HG03175 (cell line): ENCODE data around the gene PLPP2.
"Not testable (repeated sequence)": the region's sequence is repeated elsewhere in the genome, so short reads cannot be mapped to it uniquely, and the experiment has no call there.

Source experiments
- ATAC-seq: cut with Tn5 transposase; IDR thresholded peaks from one replicate; pipeline ENCODE4 v1.9.1; 2021; ENCODE audit warnings: mild to moderate bottlenecking, moderate library complexity; ENCODE audit not compliant: unreplicated experiment

The PLPP2 gene

GRCh38 chr19:275000-275399 is 16.2 kb downstream of the PLPP2 start:
- ATAC-seq: no peak

- ATAC-seq: no peak
These were observed 17.8 kb downstream of the PLPP2 start for GRCh38 chr19:273393-273792.

- ATAC-seq: no peak
These were observed 19.3 kb downstream of the PLPP2 start for GRCh38 chr19:271856-272255.

GRCh38 chr19:270766-271318 is 20.4 kb downstream of the PLPP2 start:
- not testable (repeated sequence) for ATAC-seq

- ATAC-seq: no peak
These were observed 22.0 kb downstream of the PLPP2 start for GRCh38 chr19:269241-269640.

GRCh38 chr19:262125-262524 is 29.1 kb downstream of the PLPP2 start:
- ATAC-seq: no peak

GRCh38 chr19:256804-257203 is 34.4 kb downstream of the PLPP2 start:
- not testable (repeated sequence) for ATAC-seq

GRCh38 chr19:252421-253186 is 38.6 kb downstream of the PLPP2 start:
- ATAC-seq: not testable (repeated sequence)

GRCh38 chr19:246551-246950 is 44.7 kb downstream of the PLPP2 start:
- ATAC-seq: no peak

GRCh38 chr19:245900-246299 is 45.3 kb downstream of the PLPP2 start:
- not testable (repeated sequence) for ATAC-seq

- ATAC-seq: no peak
These were observed 45.7 kb downstream of the PLPP2 start for GRCh38 chr19:245457-245856.
